ENCODE data around the gene UBE3B. TPM values are rescaled to one million over a fixed set of nuclear protein-coding genes. Genes with fewer than 3 reads are reported as not detected.

Gene UBE3B
- total RNA-seq, 2 donors from 2014 or later: 32.0 to 39.8 TPM

DNA sequence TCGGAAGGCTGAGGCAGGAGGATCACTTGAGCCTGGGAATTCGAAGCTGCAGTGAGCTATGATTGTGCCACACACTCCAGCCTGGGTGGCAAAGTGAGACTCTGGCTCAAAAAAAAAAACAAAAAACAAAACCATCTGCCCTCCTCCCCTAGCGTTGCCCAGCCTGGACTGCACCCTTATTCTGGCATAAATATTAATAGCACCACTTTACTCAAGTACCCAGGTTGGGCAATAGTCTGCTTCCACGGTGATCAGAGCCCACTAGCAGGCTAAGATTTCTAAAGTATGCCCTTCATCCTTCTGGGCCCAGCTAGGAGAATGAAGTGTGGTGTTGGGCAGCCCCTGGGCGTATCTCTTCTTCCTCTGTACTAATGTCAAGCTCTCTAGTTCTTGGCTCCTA is 33.6 kb upstream of the UBE3B start:
- Histone ChIP-seq H3K4me1 (ENCODE audit: control insufficient read depth, insufficient read depth, low read length) (no peaks in the 10 kb centered on the region), H3K36me3 (ENCODE audit: control insufficient read depth, insufficient read depth, low read length) (peaks cover 39% of the 10 kb centered on the region), H3K9ac (ENCODE audit: extremely low read depth, low read length, poor library complexity, severe bottlenecking) (no peak overlapping the region), H3K4me3 (ENCODE audit: low read length) (no peak overlapping the region), H3K9me3 (ENCODE audit: control insufficient read depth, low read length) (no peaks in the 10 kb centered on the region), H3K27me3 (ENCODE audit: control insufficient read depth, insufficient read depth, low read length, poor library complexity, severe bottlenecking) (no peaks in the 10 kb centered on the region), H3K27ac (ENCODE audit: low read depth, low read length) (no peak overlapping the region)
- 96 to 100% methylated on average over 4 to 5 of the region's 5 CpGs for WGBS, 2 experiments (ENCODE audit: insufficient coverage in 1 of 2, insufficient read length in 1 of 2)
- Mint-ChIP-seq H3K27ac (no peak overlapping the region), H3K36me3 (ENCODE audit: low read depth) (peaks cover 20% of the 10 kb centered on the region), H3K4me3 (no peak overlapping the region), H3K4me1 (no peaks in the 10 kb centered on the region), H3K9me3 (no peaks in the 10 kb centered on the region), H3K27me3 (ENCODE audit: insufficient read depth) (no peaks in the 10 kb centered on the region)
- TF ChIP-seq CTCF (conservative IDR thresholded peaks at IDR 0.05): no peak
- DNase-seq: no peak

GRCh38 chr12:109444259-109444658 is 33.2 kb upstream of the UBE3B start:
- Histone ChIP-seq H3K36me3 (ENCODE audit: control insufficient read depth, insufficient read depth, low read length) (peaks cover 44% of the 10 kb centered on the region), H3K9ac (ENCODE audit: extremely low read depth, low read length, poor library complexity, severe bottlenecking) (no peak overlapping the region), H3K4me1 (ENCODE audit: control insufficient read depth, insufficient read depth, low read length) (no peaks in the 10 kb centered on the region), H3K27ac (ENCODE audit: low read depth, low read length) (no peak overlapping the region), H3K27me3 (ENCODE audit: control insufficient read depth, insufficient read depth, low read length, poor library complexity, severe bottlenecking) (no peaks in the 10 kb centered on the region), H3K4me3 (ENCODE audit: low read length) (no peak overlapping the region), H3K9me3 (ENCODE audit: control insufficient read depth, low read length) (no peaks in the 10 kb centered on the region)
- Mint-ChIP-seq H3K27ac (no peak overlapping the region), H3K36me3 (ENCODE audit: low read depth) (peaks cover 23% of the 10 kb centered on the region), H3K4me3 (no peak overlapping the region), H3K4me1 (no peaks in the 10 kb centered on the region), H3K9me3 (no peaks in the 10 kb centered on the region), H3K27me3 (ENCODE audit: insufficient read depth) (no peaks in the 10 kb centered on the region)
- DNase-seq: no peak
- TF ChIP-seq CTCF (conservative IDR thresholded peaks at IDR 0.05): no peak
- 84 to 94% methylated on average over 6 of the region's 6 CpGs for WGBS, 2 experiments (ENCODE audit: insufficient coverage in 1 of 2, insufficient read length in 1 of 2)

DNA sequence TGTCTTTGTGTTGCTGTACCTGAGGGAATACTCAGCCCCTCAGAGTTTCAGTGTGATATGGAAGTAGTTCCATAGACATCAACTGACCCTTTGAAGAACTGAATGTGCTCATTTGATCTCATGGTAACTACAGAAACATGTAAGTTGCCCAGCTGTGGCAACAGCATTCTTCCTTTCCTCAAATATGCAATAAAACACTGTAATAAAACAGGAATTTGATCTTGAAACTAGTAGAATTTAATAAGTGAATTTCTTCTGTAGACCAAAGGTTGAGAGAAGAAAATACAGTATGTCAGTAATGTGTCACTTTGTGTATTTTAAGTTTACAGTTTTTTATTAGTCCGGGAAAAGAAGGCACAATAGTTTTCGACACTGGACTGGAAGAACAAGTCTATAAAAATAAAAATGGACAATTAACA is 32.2 kb upstream of the UBE3B start:
- WGBS, 2 experiments (ENCODE audit: insufficient coverage in 1 of 2, insufficient read length in 1 of 2): 99 to 100% methylated on average over 1 to 2 of the region's 2 CpGs
- H3K9me3 ChIP-seq (ENCODE audit: control insufficient read depth, low read length): no peaks in the 10 kb centered on the region
- H3K9me3 Mint-ChIP-seq: no peaks in the 10 kb centered on the region
- H3K27me3 ChIP-seq (ENCODE audit: control insufficient read depth, insufficient read depth, low read length, poor library complexity, severe bottlenecking): no peaks in the 10 kb centered on the region
- H3K36me3 Mint-ChIP-seq (ENCODE audit: low read depth): peaks cover 31% of the 10 kb centered on the region
- no peaks in the 10 kb centered on the region for H3K27me3 Mint-ChIP-seq (ENCODE audit: insufficient read depth)
- H3K4me3 ChIP-seq (ENCODE audit: low read length): no peak overlapping the region
- no peak overlapping the region for H3K27ac ChIP-seq (ENCODE audit: low read depth, low read length)
- no peaks in the 10 kb centered on the region for H3K4me1 ChIP-seq (ENCODE audit: control insufficient read depth, insufficient read depth, low read length)
- no peak overlapping the region for H3K9ac ChIP-seq (ENCODE audit: extremely low read depth, low read length, poor library complexity, severe bottlenecking)
- H3K4me3 Mint-ChIP-seq: no peak overlapping the region
- TF ChIP-seq CTCF (conservative IDR thresholded peaks at IDR 0.05): no peak
- no peak overlapping the region for H3K27ac Mint-ChIP-seq
- no peaks in the 10 kb centered on the region for H3K4me1 Mint-ChIP-seq
- DNase-seq: no peak
- H3K36me3 ChIP-seq (ENCODE audit: control insufficient read depth, insufficient read depth, low read length): peaks cover 53% of the 10 kb centered on the region
